Rectal smooth muscle tissue (tissue), 1 donor: Measurements from ENCODE around the gene MMP27.

Experiments used
- H3K27ac ChIP-seq: one replicate; pipeline ENCODE4 v1.7.0; 2013; ENCODE audit warnings: low read depth, low read length, inconsistent platforms
- H3K27me3 ChIP-seq: one replicate; pipeline ENCODE4 v1.7.0; 2013; ENCODE audit warnings: low read length; ENCODE audit not compliant: control insufficient read depth, insufficient read depth
- H3K36me3 ChIP-seq: one replicate; pipeline ENCODE4 v1.7.0; 2013; ENCODE audit warnings: low read length; ENCODE audit not compliant: control insufficient read depth, insufficient read depth
- H3K4me1 ChIP-seq: one replicate; pipeline ENCODE4 v1.7.0; 2013; ENCODE audit warnings: low read length; ENCODE audit not compliant: control insufficient read depth, insufficient read depth
- H3K4me3 ChIP-seq: one replicate; pipeline ENCODE4 v1.7.0; 2013; ENCODE audit warnings: low read length
- H3K9ac ChIP-seq: one replicate; pipeline ENCODE4 v1.7.0; 2013; ENCODE audit warnings: low read length

MMP27 gene

GRCh38 chr11:102647430-102647829 lies 58.1 kb downstream of the MMP27 start:
- H3K9ac ChIP-seq: no peak overlapping the region
- H3K27me3 ChIP-seq: no peaks in the 10 kb centered on the region
- H3K27ac ChIP-seq: no peak overlapping the region
- H3K36me3 ChIP-seq: no peaks in the 10 kb centered on the region
- H3K4me3 ChIP-seq: no peak overlapping the region
- H3K4me1 ChIP-seq: no peaks in the 10 kb centered on the region

- Histone ChIP-seq H3K27ac (no peak overlapping the region), H3K4me1 (no peaks in the 10 kb centered on the region), H3K36me3 (no peaks in the 10 kb centered on the region), H3K27me3 (no peaks in the 10 kb centered on the region), H3K4me3 (no peak overlapping the region), H3K9ac (no peak overlapping the region)
Measured at GRCh38 chr11:102643941-102644340, 61.6 kb downstream of the MMP27 start.
